ENCODE data around the gene CRYBB1.

DNA sequence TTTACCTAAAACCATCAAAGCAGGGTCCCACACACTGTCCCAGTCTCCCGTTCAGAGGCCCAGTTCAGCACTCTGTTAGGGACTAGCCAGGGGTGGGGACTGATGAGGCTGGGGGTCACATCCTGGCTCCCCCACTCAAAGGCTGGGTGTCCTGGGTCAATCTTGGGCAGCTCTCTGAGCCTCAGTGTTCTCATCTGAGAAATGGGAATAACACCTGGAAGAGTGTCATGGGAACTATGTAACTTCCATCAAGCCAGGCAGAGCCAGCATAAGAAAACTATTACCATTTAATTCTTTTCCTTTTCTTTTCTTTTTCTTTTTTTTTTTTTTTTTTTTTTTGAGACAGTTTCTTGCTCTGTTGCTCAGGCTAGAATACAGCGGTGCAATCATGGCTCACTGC is 66.3 kb downstream of the CRYBB1 start:
- TF ChIP-seq, protein P1, sequence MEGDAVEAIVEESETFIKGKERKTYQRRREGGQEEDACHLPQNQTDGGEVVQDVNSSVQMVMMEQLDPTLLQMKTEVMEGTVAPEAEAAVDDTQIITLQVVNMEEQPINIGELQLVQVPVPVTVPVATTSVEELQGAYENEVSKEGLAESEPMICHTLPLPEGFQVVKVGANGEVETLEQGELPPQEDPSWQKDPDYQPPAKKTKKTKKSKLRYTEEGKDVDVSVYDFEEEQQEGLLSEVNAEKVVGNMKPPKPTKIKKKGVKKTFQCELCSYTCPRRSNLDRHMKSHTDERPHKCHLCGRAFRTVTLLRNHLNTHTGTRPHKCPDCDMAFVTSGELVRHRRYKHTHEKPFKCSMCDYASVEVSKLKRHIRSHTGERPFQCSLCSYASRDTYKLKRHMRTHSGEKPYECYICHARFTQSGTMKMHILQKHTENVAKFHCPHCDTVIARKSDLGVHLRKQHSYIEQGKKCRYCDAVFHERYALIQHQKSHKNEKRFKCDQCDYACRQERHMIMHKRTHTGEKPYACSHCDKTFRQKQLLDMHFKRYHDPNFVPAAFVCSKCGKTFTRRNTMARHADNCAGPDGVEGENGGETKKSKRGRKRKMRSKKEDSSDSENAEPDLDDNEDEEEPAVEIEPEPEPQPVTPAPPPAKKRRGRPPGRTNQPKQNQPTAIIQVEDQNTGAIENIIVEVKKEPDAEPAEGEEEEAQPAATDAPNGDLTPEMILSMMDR (IDR thresholded peaks at IDR 0.05; ENCODE audit: borderline replicate concordance, extremely low read depth, low read length, poor library complexity, severe bottlenecking): no peak
- no peak for TF ChIP-seq EZH2 (IDR thresholded peaks at IDR 0.05; ENCODE audit: borderline replicate concordance, low read depth, low read length, severe bottlenecking)

Data from DND-41 (cell line).